HEK293 (cell line): Measurements from ENCODE around the gene CCM2L.

Experiments
- CTCF ChIA-PET: fragments of 350-600 bp; formaldehyde crosslinking; extraction: SDS; loops from one replicate; lab custom pipeline; 2021; ENCODE audit warnings: antibody characterized with exemption; lab: Yijun Ruan, JAX
- POLR2A ChIA-PET: fragments of 300-600 bp; formaldehyde crosslinking; extraction: SDS; loops from one replicate; lab custom pipeline; 2020; ENCODE audit warnings: antibody characterized with exemption, inconsistent platforms; lab: Yijun Ruan, JAX
- H3K27ac ChIP-seq: fragments of 200-500 bp; sonication (Bioruptor generic); 2 replicates; pipeline ENCODE4 v1.5.1; 2014; ENCODE audit warnings: low read depth, low read length, control low read depth, inconsistent platforms; ENCODE audit errors: extremely low read depth
- H3K36me3 ChIP-seq, 2 experiments: fragments of 200-500 bp in 1 of 2; sonication (Bioruptor generic) in 1 of 2; 1 replicate in 1 of 2; 2 replicates in 1 of 2; pipeline ENCODE4 v1.5.1; 2014 to 2017; ENCODE audit warnings: inconsistent platforms in 2 of 2, low read length in 2 of 2; ENCODE audit not compliant: control insufficient read depth in 2 of 2, insufficient read depth in 1 of 2
- H3K4me1 ChIP-seq: fragments of 200-500 bp; sonication (Bioruptor generic); 2 replicates; pipeline ENCODE4 v1.5.1; 2014; ENCODE audit warnings: mild to moderate bottlenecking, low read length, inconsistent platforms; ENCODE audit not compliant: control insufficient read depth, insufficient read depth
- H3K4me3 ChIP-seq: 2 replicates; pipeline ENCODE4 v1.5.1; 2011; ENCODE audit warnings: low read depth, mild to moderate bottlenecking, control low read depth, low read length, moderate library complexity
- H3K9me3 ChIP-seq: fragments of 200-500 bp; sonication (Bioruptor generic); 2 replicates; pipeline ENCODE4 v1.5.1; 2014; ENCODE audit warnings: low read depth, low read length, inconsistent platforms; ENCODE audit not compliant: control insufficient read depth, insufficient read depth
- FEZF1 ChIP-seq: fragments of 450-650 bp; formaldehyde crosslinking; IDR thresholded peaks from 2 replicates; pipeline ENCODE4 v1.5.1; 2016; ENCODE audit warnings: missing biosample characterization, missing genetic modification characterization
- OSR2 ChIP-seq: fragments of 450-650 bp; formaldehyde crosslinking; IDR thresholded peaks from 2 replicates; pipeline ENCODE4 v1.5.1; 2016; ENCODE audit warnings: missing biosample characterization, missing genetic modification characterization
- PRDM10 ChIP-seq: fragments of 450-650 bp; formaldehyde crosslinking; IDR thresholded peaks from 2 replicates; pipeline ENCODE4 v1.5.1; 2016; ENCODE audit warnings: missing biosample characterization, missing genetic modification characterization
- REPIN1 ChIP-seq: fragments of 450-650 bp; formaldehyde crosslinking; IDR thresholded peaks from 2 replicates; pipeline ENCODE4 v1.5.1; 2017; ENCODE audit warnings: missing biosample characterization, missing genetic modification characterization, low read depth
- SCRT2 ChIP-seq: fragments of 450-650 bp; formaldehyde crosslinking; IDR thresholded peaks from 2 replicates; pipeline ENCODE4 v1.5.1; 2016; ENCODE audit warnings: missing biosample characterization, missing genetic modification characterization
- YY2 ChIP-seq: fragments of 450-650 bp; formaldehyde crosslinking; IDR thresholded peaks from 2 replicates; pipeline ENCODE4 v1.5.1; 2016; ENCODE audit warnings: missing biosample characterization, missing genetic modification characterization
- ZBTB10 ChIP-seq: fragments of 450-650 bp; formaldehyde crosslinking; IDR thresholded peaks from 2 replicates; pipeline ENCODE4 v1.5.1; 2016; ENCODE audit warnings: missing biosample characterization, missing genetic modification characterization
- ZBTB44 ChIP-seq: fragments of 450-650 bp; IDR thresholded peaks from 2 replicates; pipeline ENCODE4 v1.5.1; 2018; ENCODE audit warnings: missing biosample characterization, mild to moderate bottlenecking, missing genetic modification characterization
- ZBTB48 ChIP-seq: fragments of 450-650 bp; formaldehyde crosslinking; IDR thresholded peaks from 2 replicates; pipeline ENCODE4 v1.5.1; 2016; ENCODE audit warnings: missing biosample characterization, missing genetic modification characterization
- ZFP69B ChIP-seq: fragments of 450-650 bp; formaldehyde crosslinking; IDR thresholded peaks from 2 replicates; pipeline ENCODE4 v1.5.1; 2016; ENCODE audit warnings: missing biosample characterization, missing genetic modification characterization
- ZNF214 ChIP-seq: fragments of 450-650 bp; formaldehyde crosslinking; IDR thresholded peaks from 2 replicates; pipeline ENCODE4 v1.5.1; 2017; ENCODE audit warnings: missing biosample characterization, mild to moderate bottlenecking, missing genetic modification characterization, borderline replicate concordance
- ZNF23 ChIP-seq: fragments of 450-650 bp; formaldehyde crosslinking; IDR thresholded peaks from 2 replicates; pipeline ENCODE4 v1.5.1; 2016; ENCODE audit warnings: missing biosample characterization, missing genetic modification characterization, borderline replicate concordance
- ZNF350 ChIP-seq: fragments of 450-650 bp; formaldehyde crosslinking; IDR thresholded peaks from 2 replicates; pipeline ENCODE4 v1.5.0; 2017; ENCODE audit warnings: missing biosample characterization, mild to moderate bottlenecking, missing genetic modification characterization
- ZNF398 ChIP-seq: fragments of 450-650 bp; formaldehyde crosslinking; IDR thresholded peaks from 2 replicates; pipeline ENCODE4 v1.5.1; 2017; ENCODE audit warnings: missing biosample characterization, missing genetic modification characterization
- ZNF416 ChIP-seq: fragments of 450-650 bp; formaldehyde crosslinking; IDR thresholded peaks from 2 replicates; pipeline ENCODE4 v1.5.1; 2016; ENCODE audit warnings: missing biosample characterization, missing genetic modification characterization
- ZNF510 ChIP-seq: fragments of 450-650 bp; formaldehyde crosslinking; IDR thresholded peaks from 2 replicates; pipeline ENCODE4 v1.5.1; 2018; ENCODE audit warnings: mild to moderate bottlenecking, missing genetic modification characterization, missing biosample characterization; ENCODE audit not compliant: insufficient replicate concordance
- ZNF548 ChIP-seq: fragments of 450-650 bp; formaldehyde crosslinking; IDR thresholded peaks from 2 replicates; pipeline ENCODE4 v1.5.1; 2016; ENCODE audit warnings: missing biosample characterization, missing genetic modification characterization
- ZNF624 ChIP-seq: fragments of 450-650 bp; formaldehyde crosslinking; IDR thresholded peaks from 2 replicates; pipeline ENCODE4 v1.5.1; 2017; ENCODE audit warnings: missing biosample characterization, missing genetic modification characterization
- ZNF626 ChIP-seq: fragments of 450-650 bp; sonication (Bioruptor Pico); formaldehyde crosslinking; IDR thresholded peaks from 2 replicates; pipeline ENCODE4 v1.5.1; 2018; ENCODE audit warnings: missing biosample characterization, missing genetic modification characterization, inconsistent platforms
- ZNF629 ChIP-seq: fragments of 450-650 bp; formaldehyde crosslinking; IDR thresholded peaks from 2 replicates; pipeline ENCODE4 v1.5.1; 2017; ENCODE audit warnings: missing biosample characterization, missing genetic modification characterization
- ZNF654 ChIP-seq: fragments of 450-650 bp; formaldehyde crosslinking; IDR thresholded peaks from 2 replicates; pipeline ENCODE4 v1.5.1; 2016; ENCODE audit warnings: low read depth, missing biosample characterization, missing genetic modification characterization
- ZNF768 ChIP-seq: fragments of 450-650 bp; formaldehyde crosslinking; IDR thresholded peaks from 2 replicates; pipeline ENCODE4 v1.5.1; 2018; ENCODE audit warnings: missing biosample characterization, mild to moderate bottlenecking, missing genetic modification characterization

The CCM2L gene

GRCh38 chr20:32078322-32078721 is 68.1 kb downstream of the CCM2L start:
- no peak overlapping the region for H3K4me3 ChIP-seq
- POLR2A ChIA-PET = no interaction called here
- no peak overlapping the region for H3K27ac ChIP-seq
- TF ChIP-seq ZNF768 (tag by site-specific recombination) (no peak; the same call in 1 of the 2 replicates), ZNF416 (tag by site-specific recombination) (no peak)
- TF ChIP-seq, all 188 proteins: peak for 0
- no peaks in the 10 kb centered on the region for H3K4me1 ChIP-seq
- no peaks in the 10 kb centered on the region for H3K36me3 ChIP-seq
- CTCF ChIA-PET = interaction anchor here (3.3 kb wide), 1 partner anchor 13 kb away, joined by 14 read pairs; no protein-coding TSS in a partner anchor
- no peaks in the 10 kb centered on the region for H3K9me3 ChIP-seq

GRCh38 chr20:32078791-32079190 is 68.6 kb downstream of the CCM2L start:
- Histone ChIP-seq H3K27ac (no peak overlapping the region), H3K4me3 (no peak overlapping the region), H3K9me3 (no peaks in the 10 kb centered on the region), H3K36me3 (no peaks in the 10 kb centered on the region), H3K4me1 (no peaks in the 10 kb centered on the region)
- ChIA-PET POLR2A (no interaction called here), CTCF (interaction anchor here (3.3 kb wide), 1 partner anchor 13 kb away, joined by 14 read pairs; no protein-coding TSS in a partner anchor)
- TF ChIP-seq ZNF398 (tag by site-specific recombination) (no peak), ZFP69B (tag by site-specific recombination) (no peak), ZNF350 (tag by site-specific recombination) (no peak), ZNF626 (no peak), ZNF510 (tag by site-specific recombination) (no peak), ZNF624 (tag by site-specific recombination) (no peak), YY2 (tag by site-specific recombination) (no peak), ZNF629 (tag by site-specific recombination) (no peak), OSR2 (tag by site-specific recombination) (no peak), ZNF548 (tag by site-specific recombination) (no peak), REPIN1 (tag by site-specific recombination) (no peak), PRDM10 (tag by site-specific recombination) (no peak), ZBTB44 (tag by site-specific recombination) (no peak), FEZF1 (no peak), ZBTB10 (no peak), ZNF23 (tag by site-specific recombination) (no peak), ZNF654 (tag by site-specific recombination) (no peak), SCRT2 (tag by site-specific recombination) (no peak), ZNF214 (tag by site-specific recombination) (no peak), ZBTB48 (no peak)
